H1 (cell line): Measurements from ENCODE around the gene ACTA2. TPM values are rescaled to one million over a fixed set of nuclear protein-coding genes. Genes with fewer than 3 reads are reported as not detected.

Experiments used
- CTCF ChIA-PET: fragments of 300-600 bp; sonication (Branson Sonifier 250); formaldehyde crosslinking; loops from one replicate; lab custom pipeline; 2021; ENCODE audit not compliant: partially characterized antibody; lab: Charles Lee
- POLR2A ChIA-PET: fragments of 300-600 bp; sonication (Branson Sonifier 250); formaldehyde crosslinking; loops from one replicate; lab custom pipeline; 2021; ENCODE audit warnings: inconsistent platforms; ENCODE audit not compliant: partially characterized antibody; lab: Charles Lee
- DNase-seq, 2 experiments: peaks; one replicate each; pipeline versions ENCODE4 v3.0.0 to v3.0.0-alpha.2; 2010 to 2022; ENCODE audit warnings: low spot score in 2 of 2, low read depth in 1 of 2, mixed read lengths in 1 of 2
- FAIRE-seq: peaks from 2 replicates; lab custom pipeline; 2011; peaks lifted over from hg19 to GRCh38; lab: Jason Lieb, UNC
- H2AFZ ChIP-seq: 2 replicates; pipeline ENCODE4 v1.8.1; 2012; ENCODE audit warnings: low read length, inconsistent platforms
- H2AK5ac ChIP-seq: 2 replicates; pipeline ENCODE4 v1.6.1; 2013; ENCODE audit warnings: low read depth, low read length
- H2BK120ac ChIP-seq: replicated peaks from 2 replicates; pipeline ENCODE3; 2013; ENCODE audit warnings: low read depth, low read length, inconsistent platforms
- H2BK12ac ChIP-seq: 2 replicates; pipeline ENCODE4 v1.6.1; 2013; ENCODE audit warnings: low read depth, low read length
- H2BK15ac ChIP-seq: 2 replicates; pipeline ENCODE4 v1.6.1; 2013; ENCODE audit warnings: low read length
- H2BK20ac ChIP-seq: 2 replicates; pipeline ENCODE4 v1.6.1; 2013; ENCODE audit warnings: low read length
- H2BK5ac ChIP-seq: 2 replicates; pipeline ENCODE4 v1.6.1; 2013; ENCODE audit warnings: low read depth, low read length
- H3K14ac ChIP-seq: 2 replicates; pipeline ENCODE4 v1.6.1; 2013; ENCODE audit warnings: inconsistent platforms; ENCODE audit not compliant: insufficient read length
- H3K18ac ChIP-seq: 2 replicates; pipeline ENCODE4 v1.6.1; 2013; ENCODE audit warnings: low read length; ENCODE audit errors: extremely low read depth
- H3K23ac ChIP-seq: 2 replicates; pipeline ENCODE4 v1.6.1; 2013; ENCODE audit warnings: inconsistent platforms; ENCODE audit not compliant: insufficient read length
- H3K23me2 ChIP-seq: 2 replicates; pipeline ENCODE4 v1.6.1; 2013; ENCODE audit warnings: low read depth, low read length
- H3K27ac ChIP-seq: 2 replicates; pipeline ENCODE4 v1.6.1; 2011; ENCODE audit warnings: low read depth, low read length, inconsistent platforms
- H3K27me3 ChIP-seq, 4 experiments: replicated peaks in 1 of 4; 1 replicate in 1 of 4; 2 replicates in 3 of 4; pipeline versions ENCODE4 v1.6.1 to v1.8.1; 2011 to 2013; ENCODE audit warnings: low read length in 3 of 4, mild to moderate bottlenecking in 3 of 4, inconsistent platforms in 2 of 4, mixed read lengths in 2 of 4, moderate library complexity in 1 of 4; ENCODE audit not compliant: control insufficient read depth in 3 of 4, insufficient read depth in 3 of 4; ENCODE audit errors: extremely low read depth in 1 of 4
- H3K36me3 ChIP-seq, 4 experiments: 2 replicates each; pipeline versions ENCODE4 v1.6.1 to v1.8.1; 2011 to 2013; ENCODE audit warnings: mild to moderate bottlenecking in 4 of 4, low read length in 3 of 4, moderate library complexity in 2 of 4, control low read depth in 1 of 4, inconsistent platforms in 1 of 4; ENCODE audit not compliant: insufficient read depth in 4 of 4, control insufficient read depth in 2 of 4
- H3K4ac ChIP-seq: replicated peaks from 2 replicates; pipeline ENCODE3; 2013; ENCODE audit warnings: low read length, low read depth, mixed read lengths, inconsistent platforms; ENCODE audit not compliant: insufficient read length
- H3K4me1 ChIP-seq, 4 experiments: replicated peaks in 1 of 4; 1 replicate in 1 of 4; 2 replicates in 3 of 4; pipeline versions ENCODE4 v1.6.1 to v1.8.1; 2011 to 2013; ENCODE audit warnings: low read length in 3 of 4, inconsistent platforms in 2 of 4, mixed read lengths in 1 of 4; ENCODE audit not compliant: insufficient read depth in 4 of 4, control insufficient read depth in 3 of 4
- H3K4me2 ChIP-seq, 2 experiments: 2 replicates each; pipeline versions ENCODE4 v1.6.1 to v1.8.1; 2011 to 2013; ENCODE audit warnings: low read depth in 2 of 2, low read length in 2 of 2, control low read depth in 1 of 2, inconsistent platforms in 1 of 2, mild to moderate bottlenecking in 1 of 2; ENCODE audit not compliant: insufficient read depth in 1 of 2
- H3K4me3 ChIP-seq, 4 experiments: fragments of 200-600, 300-600 bp in 1 of 4; sonication (generic), shearing (Covaris generic), sonication (Bioruptor Twin) in 1 of 4; 2 replicates each; pipeline versions ENCODE4 v1.5.1 to v1.8.1; 2011 to 2016; ENCODE audit warnings: low read length in 4 of 4, low read depth in 3 of 4, control low read depth in 2 of 4, inconsistent platforms in 2 of 4, mild to moderate bottlenecking in 2 of 4, mixed read lengths in 1 of 4, moderate library complexity in 1 of 4; ENCODE audit not compliant: insufficient read depth in 2 of 4; ENCODE audit errors: extremely low read depth in 1 of 4
- H3K56ac ChIP-seq: replicated peaks from 2 replicates; pipeline ENCODE3; 2013; ENCODE audit warnings: low read depth, mild to moderate bottlenecking, mixed read lengths, low read length, inconsistent platforms; ENCODE audit not compliant: insufficient read length
- H3K79me1 ChIP-seq: 2 replicates; pipeline ENCODE4 v1.6.1; 2013; ENCODE audit warnings: low read depth, low read length, control low read depth
- H3K79me2 ChIP-seq, 2 experiments: 2 replicates each; pipeline versions ENCODE4 v1.6.1 to v1.8.1; 2012 to 2013; ENCODE audit warnings: low read length in 2 of 2, mild to moderate bottlenecking in 2 of 2, inconsistent platforms in 1 of 2; ENCODE audit not compliant: insufficient read depth in 2 of 2, control insufficient read depth in 1 of 2
- H3K9ac ChIP-seq, 4 experiments: replicated peaks in 1 of 4; 1 replicate in 1 of 4; 2 replicates in 3 of 4; pipeline versions ENCODE4 v1.6.1 to v1.8.1; 2011 to 2013; ENCODE audit warnings: low read depth in 3 of 4, low read length in 3 of 4, control low read depth in 2 of 4, mild to moderate bottlenecking in 2 of 4, moderate library complexity in 2 of 4, inconsistent platforms in 1 of 4; ENCODE audit errors: extremely low read depth in 1 of 4
- H3K9me3 ChIP-seq, 2 experiments: 2 replicates each; pipeline versions ENCODE4 v1.6.1 to v1.8.1; 2012 to 2013; ENCODE audit warnings: mild to moderate bottlenecking in 2 of 2, moderate library complexity in 2 of 2, control low read depth in 1 of 2, inconsistent platforms in 1 of 2, low read depth in 1 of 2, low read length in 1 of 2, mixed read lengths in 1 of 2; ENCODE audit not compliant: insufficient read depth in 2 of 2
- H4K20me1 ChIP-seq, 2 experiments: replicated peaks in 1 of 2; 2 replicates each; pipeline versions ENCODE3 to v1.8.1; 2011 to 2013; ENCODE audit warnings: inconsistent platforms in 2 of 2, low read length in 2 of 2, mild to moderate bottlenecking in 1 of 2; ENCODE audit not compliant: insufficient read depth in 2 of 2, control insufficient read depth in 1 of 2
- H4K5ac ChIP-seq: 2 replicates; pipeline ENCODE4 v1.6.1; 2013; ENCODE audit warnings: low read length, low read depth, mixed read lengths, inconsistent platforms; ENCODE audit not compliant: insufficient read length
- H4K8ac ChIP-seq: 2 replicates; pipeline ENCODE4 v1.8.0; 2013; ENCODE audit warnings: mild to moderate bottlenecking, moderate library complexity, low read length, inconsistent platforms; ENCODE audit not compliant: insufficient read depth; ENCODE audit errors: extremely low read depth
- H4K91ac ChIP-seq: replicated peaks from 2 replicates; pipeline ENCODE3; 2013; ENCODE audit warnings: low read length, mixed read lengths, inconsistent platforms; ENCODE audit not compliant: insufficient read length
- ATF3 ChIP-seq: IDR thresholded peaks from 2 replicates; pipeline ENCODE4 v1.6.1; 2011; ENCODE audit warnings: low read depth, mild to moderate bottlenecking, low read length; ENCODE audit not compliant: insufficient read depth
- EGR1 ChIP-seq: IDR thresholded peaks from 2 replicates; pipeline ENCODE4 v1.6.1; 2011; ENCODE audit warnings: low read depth, low read length, borderline replicate concordance
- EP300 ChIP-seq, 2 experiments: IDR thresholded peaks; 1 replicate in 1 of 2; 2 replicates in 1 of 2; pipeline ENCODE4 v1.6.1; 2011 to 2012; ENCODE audit warnings: low read depth in 2 of 2, low read length in 2 of 2, mild to moderate bottlenecking in 2 of 2, borderline replicate concordance in 1 of 2, inconsistent platforms in 1 of 2, moderate library complexity in 1 of 2
- HDAC2 ChIP-seq, 2 experiments: fragments of 300-600 bp in 1 of 2; sonication (generic) in 1 of 2; IDR thresholded peaks; 2 replicates each; pipeline ENCODE4 v1.6.1; 2011 to 2012; ENCODE audit warnings: low read depth in 2 of 2, low read length in 2 of 2, mild to moderate bottlenecking in 2 of 2, moderate library complexity in 2 of 2, borderline replicate concordance in 1 of 2, inconsistent platforms in 1 of 2
- KDM1A ChIP-seq: fragments of 200-600, 300-600 bp; sonication (generic); IDR thresholded peaks from 2 replicates; pipeline ENCODE4 v1.7.1; 2016; ENCODE audit warnings: mild to moderate bottlenecking, low read length, borderline replicate concordance
- SUZ12 ChIP-seq: fragments of 200-600 bp; sonication (generic); IDR thresholded peaks from 2 replicates; pipeline ENCODE4 v1.6.1; 2012; ENCODE audit warnings: mild to moderate bottlenecking, inconsistent platforms, low read length, moderate library complexity, mixed read lengths
- USF2 ChIP-seq: IDR thresholded peaks from 2 replicates; pipeline ENCODE4 v1.6.1; 2011; ENCODE audit warnings: low read length, improper control_type of control experiment
- WGBS, 2 experiments: shearing (Covaris generic) in 1 of 2; methylation state at CpG; one replicate each; pipeline versions ENCODE4 v1.1.6 to v1.1.7; 2013 to 2015; ENCODE audit warnings: low lambda C conversion rate in 2 of 2, mixed read lengths in 2 of 2, inconsistent platforms in 1 of 2, low coverage in 1 of 2, missing lambda C conversion rate in 1 of 2; ENCODE audit not compliant: insufficient replicate concordance in 2 of 2, insufficient coverage in 1 of 2, insufficient read length in 1 of 2; ENCODE audit errors: extremely low coverage in 1 of 2, missing lambda C conversion rate in 1 of 2; 5-methylcytosine and 5-hydroxymethylcytosine counted together
- long read RNA-seq, 2 experiments: library from RNA in 1 of 2; library from capped mRNA in 1 of 2; stranded (forward); transcript quantifications; one replicate each; pipeline ENCODE4 v2.0.0, GENCODE V29; 2021; ENCODE audit warnings: inconsistent platforms in 1 of 2
- polyA minus RNA-seq, 3 experiments: library from RNA; depleted of rRNA, polyadenylated mRNA; stranded (reverse); fragments of >200 nt; gene quantifications; 1 replicate in 2 of 3; 2 replicates in 1 of 3; pipeline ENCODE4 v1.2.3, GENCODE V29; 2011
- polyA plus RNA-seq, 7 experiments: library from polyadenylated mRNA; depleted of rRNA in 3 of 7; stranded (reverse) in 5 of 7; unstranded in 2 of 7; fragments of >200 nt in 5 of 7; fragments of 200-250 nt in 2 of 7; gene quantifications; 1 replicate in 5 of 7; 2 replicates in 1 of 7; 4 replicates in 1 of 7; pipeline versions ENCODE4 v1.2.1 to v1.2.3, GENCODE V29; 2011 to 2013; ENCODE audit warnings: missing spikeins in 2 of 7, mixed read lengths in 2 of 7
- total RNA-seq: library from RNA; stranded (reverse); fragmentation: NEBNext Ultra II Directional; extraction: Animal tissue kit (Norgen Biotek cat#: 25700); gene quantifications from 2 replicates; pipeline ENCODE4 v1.2.1, GENCODE V29; 2021

ACTA2 gene
- total RNA-seq: 2.0 and 3.5 TPM in 2 replicates
- polyA plus RNA-seq (2011; rRNA removed): 8.7 and 8.9 TPM in 2 replicates
- 6.4 TPM for polyA plus RNA-seq (2011; cell fraction: cytosol; rRNA removed)
- 9.1 TPM for polyA plus RNA-seq (2011; cell fraction: nucleus; rRNA removed)
- 10.9 to 13.9 TPM (median 12.0 TPM) in 4 replicates for polyA plus RNA-seq (2012, experiment 1 of 2)
- 9.7 TPM for polyA plus RNA-seq (2012, experiment 2 of 2)
- 2.8 TPM for polyA plus RNA-seq (2013, experiment 1 of 2)
- 3.5 TPM for polyA plus RNA-seq (2013, experiment 2 of 2)
- 4.5 and 9.3 TPM in 2 replicates for polyA minus RNA-seq (2011; rRNA and poly(A)+ RNA removed)
- polyA minus RNA-seq (2011; cell fraction: cytosol; rRNA and poly(A)+ RNA removed): 3.9 TPM
- polyA minus RNA-seq (2011; cell fraction: nucleus; rRNA and poly(A)+ RNA removed): 8.9 TPM
- long read RNA-seq, experiment 1, partial matches to known transcripts: 0 of 1 reads
- long read RNA-seq, experiment 1, other reads (novel, unspliced or antisense): 1 of 1 reads
- long read RNA-seq, experiment 2, partial matches to known transcripts: 1 of 1 reads
- long read RNA-seq, experiment 2, other reads (novel, unspliced or antisense): 0 of 1 reads

GRCh38 chr10:88952647-88953111, at the start of gene ACTA2:
ACTA2 (minus strand) TSS chr10:88952773; CDS start chr10:88948930, 3,843 bp downstream.
- Histone ChIP-seq H3K4me3 (no peak within 1 kb of the TSS), H3K79me1 (no peaks in the 10 kb centered on the region), H4K8ac (no peak within 1 kb of the TSS; the same call in 1 of the 2 replicates), H2BK15ac (no peak within 1 kb of the TSS), H3K4ac (no peak within 1 kb of the TSS), H4K20me1 (no peaks in the 10 kb centered on the region), H2BK120ac (no peak within 1 kb of the TSS), H3K79me2 (no peaks in the 10 kb centered on the region), H2BK20ac (no peak within 1 kb of the TSS), H3K27me3 (no peaks in the 10 kb centered on the region), H2AK5ac (no peak within 1 kb of the TSS), H2AFZ (0 out of 2 replicates have a peak within 1 kb of the TSS, but pooled peaks have one; percentile 27), H3K27ac (no peak within 1 kb of the TSS), H3K56ac (no peak within 1 kb of the TSS), H3K36me3 (no peaks in the 10 kb centered on the region), H3K23ac (no peak within 1 kb of the TSS), H4K5ac (no peak within 1 kb of the TSS), H3K9me3 (no peaks in the 10 kb centered on the region), H2BK12ac (no peak within 1 kb of the TSS), H3K14ac (no peak within 1 kb of the TSS), H2BK5ac (no peak within 1 kb of the TSS), H3K4me2 (no peak within 1 kb of the TSS), H3K4me1 (peaks cover 0 to 7% (median 0%) of the 10 kb centered on the region in 4 experiments; a peak in 1 of 7 replicates), H3K23me2 (no peaks in the 10 kb centered on the region), H3K18ac (no peak within 1 kb of the TSS), H4K91ac (no peak within 1 kb of the TSS), H3K9ac (no peak within 1 kb of the TSS; a peak in 1 of 7 replicates)
- 93% methylated on average over 8 of the region's 8 CpGs; no CpG with 5 or more reads in 1 of the 2 experiments for WGBS, 2 experiments
- CTCF ChIA-PET: interaction anchor here (2.7 kb wide), 1 partner anchor 19 kb away, joined by 15 read pairs; no protein-coding TSS in a partner anchor
- DNase-seq (no peak), FAIRE-seq (no peak)
- POLR2A ChIA-PET: no interaction called here
- TF ChIP-seq HDAC2 (IDR thresholded peaks at IDR 0.05; ENCODE audit: borderline replicate concordance in 1 of 2, low read depth in 2 of 2, low read length in 2 of 2): no peak
- no peak for TF ChIP-seq EGR1
- TF ChIP-seq SUZ12: no peak
- no peak for TF ChIP-seq ATF3
- TF ChIP-seq USF2: no peak
- TF ChIP-seq KDM1A: no peak
- no peak for TF ChIP-seq EP300 (IDR thresholded peaks at IDR 0.05; ENCODE audit: borderline replicate concordance in 1 of 2, low read depth in 2 of 2, low read length in 2 of 2)
